C4-2B (cell line): ENCODE measurements around the gene NAB2.

ENCODE experiments used
- ZFX ChIP-seq: fragments of 450-650 bp; IDR thresholded peaks from 2 replicates; pipeline ENCODE4 v1.6.1; 2017
- TF ChIP-seq, protein P1 (sequence below): fragments of 450-650 bp; conservative IDR thresholded peaks from 2 replicates; pipeline ENCODE4 v1.5.1; 2017; ENCODE audit warnings: mild to moderate bottlenecking

DNA sequence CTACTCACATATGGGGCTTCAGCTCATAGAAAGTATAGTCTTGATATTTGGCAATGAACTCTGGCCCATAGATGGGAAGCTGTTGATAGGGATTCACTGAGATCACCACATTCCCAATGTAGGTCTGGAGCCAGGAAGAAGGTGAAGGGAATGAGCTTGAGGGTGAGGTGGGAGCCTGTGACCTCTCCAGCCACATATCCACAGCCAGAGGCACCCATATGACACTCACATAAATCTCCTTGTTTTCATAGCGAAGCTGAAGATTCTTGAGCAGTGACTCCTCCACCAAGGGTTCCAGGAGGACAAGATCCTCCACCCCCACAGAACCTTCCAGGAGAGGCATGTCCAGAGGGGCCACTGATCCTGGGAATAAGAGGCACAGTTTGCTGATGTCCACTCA lies 40.9 kb upstream of the NAB2 start:
- TF ChIP-seq, protein P1, sequence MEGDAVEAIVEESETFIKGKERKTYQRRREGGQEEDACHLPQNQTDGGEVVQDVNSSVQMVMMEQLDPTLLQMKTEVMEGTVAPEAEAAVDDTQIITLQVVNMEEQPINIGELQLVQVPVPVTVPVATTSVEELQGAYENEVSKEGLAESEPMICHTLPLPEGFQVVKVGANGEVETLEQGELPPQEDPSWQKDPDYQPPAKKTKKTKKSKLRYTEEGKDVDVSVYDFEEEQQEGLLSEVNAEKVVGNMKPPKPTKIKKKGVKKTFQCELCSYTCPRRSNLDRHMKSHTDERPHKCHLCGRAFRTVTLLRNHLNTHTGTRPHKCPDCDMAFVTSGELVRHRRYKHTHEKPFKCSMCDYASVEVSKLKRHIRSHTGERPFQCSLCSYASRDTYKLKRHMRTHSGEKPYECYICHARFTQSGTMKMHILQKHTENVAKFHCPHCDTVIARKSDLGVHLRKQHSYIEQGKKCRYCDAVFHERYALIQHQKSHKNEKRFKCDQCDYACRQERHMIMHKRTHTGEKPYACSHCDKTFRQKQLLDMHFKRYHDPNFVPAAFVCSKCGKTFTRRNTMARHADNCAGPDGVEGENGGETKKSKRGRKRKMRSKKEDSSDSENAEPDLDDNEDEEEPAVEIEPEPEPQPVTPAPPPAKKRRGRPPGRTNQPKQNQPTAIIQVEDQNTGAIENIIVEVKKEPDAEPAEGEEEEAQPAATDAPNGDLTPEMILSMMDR: no peak
- TF ChIP-seq ZFX: no peak
